ENCODE measurements around the gene TMEM87A.

Gene TMEM87A

DNA sequence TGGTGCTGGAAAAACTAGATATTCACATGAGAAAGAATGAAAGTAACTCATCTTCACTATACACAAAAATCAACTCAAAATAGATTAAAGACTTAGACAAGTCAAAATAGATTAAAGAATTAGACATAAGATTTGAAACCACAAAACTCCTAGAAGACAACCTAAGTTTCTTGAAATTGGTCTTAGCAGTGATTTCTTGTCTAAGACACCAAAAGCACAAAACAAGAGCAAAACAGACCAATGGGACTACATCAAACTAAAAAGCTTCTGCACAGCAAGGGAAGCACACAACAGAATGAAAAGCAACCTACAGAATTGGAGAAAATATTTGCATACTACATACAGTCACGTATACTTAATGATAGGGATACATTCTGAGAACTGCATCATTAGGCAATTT, 58.6 kb downstream of the TMEM87A start:
- Histone ChIP-seq H3F3A (ENCODE audit: insufficient read depth) (peaks cover 19% of the 10 kb centered on the region), H3K79me2 (ENCODE audit: insufficient read depth, low read length) (no peaks in the 10 kb centered on the region), H3K36me3 (ENCODE audit: low read length) (peaks cover 29% of the 10 kb centered on the region), H3K27ac (ENCODE audit: low read depth, low read length) (no peak overlapping the region), H3K4me3 (ENCODE audit: insufficient read depth, low read length, poor library complexity, severe bottlenecking) (no peak overlapping the region), H3K27me3 (ENCODE audit: low read length) (no peaks in the 10 kb centered on the region), H3K9ac (ENCODE audit: low read length) (no peak overlapping the region), H3K9me2 (replicated peaks; ENCODE audit: insufficient read depth, low read length) (no peaks in the 10 kb centered on the region), H4K20me1 (ENCODE audit: low read depth, low read length) (no peaks in the 10 kb centered on the region), H3K9me3 (ENCODE audit: insufficient read depth, low read length) (no peaks in the 10 kb centered on the region), H2AFZ (ENCODE audit: low read depth, low read length, severe bottlenecking) (no peak overlapping the region), H3K4me2 (ENCODE audit: low read depth, low read length, poor library complexity, severe bottlenecking) (no peak overlapping the region)
- no peak for TF ChIP-seq CTCF (IDR thresholded peaks at IDR 0.05; ENCODE audit: insufficient read depth, low read length, poor library complexity, severe bottlenecking)
- no peak for TF ChIP-seq EZH2phosphoT487 (conservative IDR thresholded peaks at IDR 0.05; ENCODE audit: low read length)

DNA sequence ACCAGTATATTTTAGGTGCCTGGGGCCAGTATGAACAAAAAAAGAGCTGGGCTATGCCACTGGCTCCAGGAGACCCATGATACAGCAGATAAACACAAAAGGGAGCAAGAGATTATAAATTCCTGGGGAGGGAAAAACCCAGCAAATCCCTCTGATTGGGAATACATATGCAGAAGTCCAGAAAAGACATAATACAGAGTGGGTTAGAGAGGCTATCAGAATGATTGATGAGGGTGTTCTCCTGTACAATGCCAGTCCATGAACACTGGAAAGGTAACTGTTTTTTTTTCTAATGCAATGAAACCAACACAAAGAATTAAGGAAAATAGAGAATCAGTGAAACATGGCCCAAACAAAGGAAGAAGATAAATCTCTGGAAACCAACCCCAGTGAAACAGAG, 59.7 kb downstream of the TMEM87A start:
- Histone ChIP-seq H3K9me3 (ENCODE audit: insufficient read depth, low read length) (no peaks in the 10 kb centered on the region), H3K36me3 (ENCODE audit: low read length) (peaks cover 23% of the 10 kb centered on the region), H3K9ac (ENCODE audit: low read length) (no peak overlapping the region), H3K27me3 (ENCODE audit: low read length) (no peaks in the 10 kb centered on the region), H2AFZ (ENCODE audit: low read depth, low read length, severe bottlenecking) (no peak overlapping the region), H3K79me2 (ENCODE audit: insufficient read depth, low read length) (no peaks in the 10 kb centered on the region), H3K4me3 (ENCODE audit: insufficient read depth, low read length, poor library complexity, severe bottlenecking) (no peak overlapping the region), H3K9me2 (replicated peaks; ENCODE audit: insufficient read depth, low read length) (no peaks in the 10 kb centered on the region), H4K20me1 (ENCODE audit: low read depth, low read length) (no peaks in the 10 kb centered on the region), H3K27ac (ENCODE audit: low read depth, low read length) (no peak overlapping the region), H3F3A (ENCODE audit: insufficient read depth) (peaks cover 15% of the 10 kb centered on the region; the same call in 1 of the 2 replicates), H3K4me2 (ENCODE audit: low read depth, low read length, poor library complexity, severe bottlenecking) (no peak overlapping the region)
- TF ChIP-seq EZH2phosphoT487 (conservative IDR thresholded peaks at IDR 0.05; ENCODE audit: low read length) (no peak), CTCF (IDR thresholded peaks at IDR 0.05; ENCODE audit: insufficient read depth, low read length, poor library complexity, severe bottlenecking) (no peak)

GRCh38 chr15:42210696-42211095, 62.5 kb downstream of the TMEM87A start:
- Histone ChIP-seq H3K9me3 (ENCODE audit: insufficient read depth, low read length) (no peaks in the 10 kb centered on the region), H3K79me2 (ENCODE audit: insufficient read depth, low read length) (peaks cover 18% of the 10 kb centered on the region), H3K4me2 (ENCODE audit: low read depth, low read length, poor library complexity, severe bottlenecking) (no peak overlapping the region), H4K20me1 (ENCODE audit: low read depth, low read length) (no peaks in the 10 kb centered on the region), H3K9ac (ENCODE audit: low read length) (no peak overlapping the region), H3F3A (ENCODE audit: insufficient read depth) (peaks cover 16% of the 10 kb centered on the region; the same call in 1 of the 2 replicates), H3K27ac (ENCODE audit: low read depth, low read length) (no peak overlapping the region), H3K36me3 (ENCODE audit: low read length) (peaks cover 6% of the 10 kb centered on the region; the same call in 1 of the 2 replicates), H3K27me3 (ENCODE audit: low read length) (no peaks in the 10 kb centered on the region), H2AFZ (ENCODE audit: low read depth, low read length, severe bottlenecking) (no peak overlapping the region), H3K4me3 (ENCODE audit: insufficient read depth, low read length, poor library complexity, severe bottlenecking) (no peak overlapping the region), H3K9me2 (replicated peaks; ENCODE audit: insufficient read depth, low read length) (no peaks in the 10 kb centered on the region)
- TF ChIP-seq CTCF (IDR thresholded peaks at IDR 0.05; ENCODE audit: insufficient read depth, low read length, poor library complexity, severe bottlenecking) (no peak), EZH2phosphoT487 (conservative IDR thresholded peaks at IDR 0.05; ENCODE audit: low read length) (no peak)
